ENCODE measurements around the gene DYNC1LI1.
"Not testable (repeated sequence)": the region's sequence is repeated elsewhere in the genome, so short reads cannot be mapped to it uniquely, and the experiment has no call there.

The DYNC1LI1 gene

DNA sequence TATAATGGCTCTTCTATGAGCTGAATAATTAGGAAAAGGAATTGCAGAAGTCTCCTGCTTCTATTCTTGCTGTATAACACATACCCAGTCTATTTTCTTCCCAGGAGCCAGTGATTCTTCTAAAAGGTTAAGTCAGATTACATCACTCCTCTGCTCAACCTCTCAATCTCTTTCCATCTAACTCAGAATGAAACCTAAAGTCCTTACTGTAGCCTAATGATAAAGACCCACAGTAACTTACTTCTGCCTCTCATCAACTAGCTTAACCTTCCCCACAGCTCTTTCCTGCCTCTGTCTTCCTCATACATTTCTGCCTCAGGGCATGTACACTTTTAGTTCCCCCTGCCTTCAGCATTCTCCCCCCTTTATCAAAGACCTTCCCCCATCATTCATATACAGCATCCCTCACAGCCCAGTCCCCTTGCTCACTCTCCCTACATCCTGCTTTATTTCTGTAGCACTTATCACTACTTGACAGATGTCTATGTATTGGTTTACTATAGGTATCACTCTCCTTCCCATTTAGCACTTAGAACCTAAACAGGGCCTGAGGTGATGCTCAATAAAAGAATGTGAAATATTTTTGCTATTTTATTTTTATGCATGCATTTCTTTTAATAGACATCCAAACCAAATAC, 39.5 kb downstream of the DYNC1LI1 start:
- no peak for DNase-seq (ENCODE audit: low read depth)

GRCh38 chr3:32525720-32526119, 44.9 kb downstream of the DYNC1LI1 start:
- DNase-seq (ENCODE audit: low read depth): no peak

DNA sequence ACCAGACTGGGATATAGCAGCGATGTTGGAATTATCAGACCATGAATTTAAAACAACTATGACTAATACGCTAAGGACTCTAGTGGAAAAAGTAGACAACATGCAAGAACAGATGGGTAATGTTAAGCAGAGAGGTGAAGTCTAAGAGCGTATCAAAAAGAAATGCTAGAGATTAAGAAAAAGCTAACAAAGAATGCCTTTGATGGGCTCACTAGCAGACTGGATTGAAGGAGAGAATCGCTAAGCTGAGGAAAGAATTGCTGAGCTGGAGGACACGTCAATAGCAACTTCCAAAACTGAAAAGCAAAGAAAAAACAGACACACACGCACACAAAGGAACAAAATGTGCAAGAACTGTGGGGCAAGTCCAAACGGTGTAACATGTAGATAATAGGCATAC, 48.0 kb downstream of the DYNC1LI1 start:
- DNase-seq (ENCODE audit: low read depth): no peak

GRCh38 chr3:32518921-32519320, 51.7 kb downstream of the DYNC1LI1 start:
- DNase-seq (ENCODE audit: low read depth): not testable (repeated sequence)

GRCh38 chr3:32516751-32517150, 53.9 kb downstream of the DYNC1LI1 start:
- DNase-seq (ENCODE audit: low read depth): not testable (repeated sequence)

- DNase-seq (ENCODE audit: low read depth): no peak
These were observed 59.7 kb downstream of the DYNC1LI1 start for GRCh38 chr3:32511005-32511404.

GRCh38 chr3:32510075-32510724, 60.5 kb downstream of the DYNC1LI1 start:
- DNase-seq (ENCODE audit: low read depth): no peak

DNA sequence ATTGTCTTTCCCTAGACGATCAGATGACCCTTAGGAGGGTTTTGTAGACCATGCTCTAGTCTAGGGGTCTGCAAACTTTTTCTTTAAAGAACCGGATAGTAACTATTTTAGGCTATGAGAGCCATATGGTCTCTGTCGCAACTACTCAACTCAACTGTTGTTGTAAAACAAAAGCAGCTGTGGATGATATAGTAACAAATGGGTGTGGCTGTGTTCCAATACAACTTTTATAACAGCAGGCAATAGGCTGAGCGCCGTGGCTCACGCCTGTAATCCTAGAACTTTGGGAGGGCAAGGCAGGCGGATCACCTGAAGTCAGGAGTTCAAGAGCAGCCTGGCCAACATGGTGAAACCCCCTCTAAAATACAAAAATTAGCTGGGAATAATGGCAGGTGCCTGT, 61.9 kb downstream of the DYNC1LI1 start:
- DNase-seq (ENCODE audit: low read depth): no peak

GRCh38 chr3:32506466-32506865, 64.2 kb downstream of the DYNC1LI1 start:
- no peak for DNase-seq (ENCODE audit: low read depth)

DNA sequence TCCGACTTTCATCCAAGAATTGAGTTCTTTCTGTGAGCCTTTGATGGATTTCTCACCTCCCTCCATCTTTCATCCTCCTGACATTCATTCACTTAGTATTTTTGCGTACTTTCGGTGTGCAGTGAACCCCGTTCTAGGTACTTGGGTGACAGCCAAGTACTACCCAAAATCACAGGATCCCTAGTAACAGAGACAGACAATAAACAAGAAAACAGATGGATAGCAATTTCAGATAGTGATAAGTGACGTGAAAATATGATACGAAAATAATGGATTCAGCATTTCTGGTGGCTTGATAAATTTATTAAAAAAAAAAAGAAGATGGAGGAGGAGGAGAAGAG, 67.7 kb downstream of the DYNC1LI1 start:
- no peak for DNase-seq (ENCODE audit: low read depth)

GRCh38 chr3:32502118-32502945, 68.3 kb downstream of the DYNC1LI1 start, which contains the start of gene CMTM6:
Gene CMTM6 (minus strand): TSS chr3:32502852. CDS start chr3:32502745, 107 bp downstream.
- no peak for DNase-seq (ENCODE audit: low read depth)

- no peak for DNase-seq (ENCODE audit: low read depth)
These were observed 68.9 kb downstream of the DYNC1LI1 start for GRCh38 chr3:32501783-32502117.

- DNase-seq (ENCODE audit: low read depth): no peak
These were observed 69.5 kb downstream of the DYNC1LI1 start for GRCh38 chr3:32500880-32501782.

DNA sequence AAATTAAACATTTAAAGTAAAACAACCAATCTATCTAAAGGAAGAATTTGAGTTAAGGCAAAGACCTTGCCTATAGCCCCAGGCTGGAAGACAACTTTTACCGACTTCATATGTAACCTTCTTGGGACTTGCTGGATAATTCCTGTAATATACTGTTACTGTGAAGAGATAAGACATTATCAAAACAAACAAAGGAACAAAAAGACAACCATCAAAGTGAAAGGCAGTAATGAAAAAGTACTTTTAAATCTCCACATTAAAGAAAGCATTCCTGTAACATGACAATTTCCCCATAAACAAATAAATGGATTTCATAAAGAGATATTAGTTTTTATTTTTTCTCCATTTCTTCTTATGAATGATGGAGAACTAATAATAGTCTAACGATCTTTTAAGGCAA, 70.4 kb downstream of the DYNC1LI1 start:
- DNase-seq (ENCODE audit: low read depth): no peak

DNA sequence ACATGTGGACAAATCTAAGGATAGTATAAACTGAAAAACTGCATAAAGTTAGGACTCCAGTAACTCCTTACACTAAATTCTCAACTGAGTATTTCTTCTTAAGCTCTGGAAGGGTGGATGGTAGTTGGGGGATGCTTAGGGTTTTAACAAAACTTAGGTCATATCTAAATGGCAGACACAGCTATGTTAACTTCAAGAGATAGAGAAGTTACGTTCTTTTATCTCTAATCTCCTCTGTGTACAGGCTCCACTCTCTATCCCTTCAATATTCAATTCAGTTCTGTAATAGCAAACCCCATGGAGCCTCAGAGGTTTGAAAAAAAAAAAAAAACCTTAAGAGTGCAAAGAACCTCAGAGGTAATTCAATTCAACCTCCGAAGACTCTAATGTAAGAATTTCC, 71.1 kb downstream of the DYNC1LI1 start:
- no peak for DNase-seq (ENCODE audit: low read depth)

GRCh38 chr3:32498992-32499391, 71.7 kb downstream of the DYNC1LI1 start:
- no peak for DNase-seq (ENCODE audit: low read depth)

DNA sequence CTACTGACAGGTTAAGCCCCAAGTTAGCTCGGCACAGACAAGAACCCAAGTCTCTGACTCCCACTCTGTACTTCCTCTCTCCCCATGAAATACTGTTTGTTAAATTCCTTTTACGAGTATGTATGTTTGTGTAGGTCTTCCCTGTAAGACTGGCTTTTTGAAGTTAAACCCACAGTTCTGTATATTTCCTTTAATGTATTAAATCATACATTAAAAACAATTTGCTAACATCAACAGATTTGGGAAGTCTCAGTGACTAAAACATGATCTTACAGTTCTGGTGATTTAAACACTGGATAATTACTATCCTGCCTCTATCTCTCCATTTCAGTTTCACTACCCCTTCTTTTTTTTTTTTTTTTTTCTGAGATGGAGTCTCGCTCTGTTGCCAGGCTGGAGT, 72.4 kb downstream of the DYNC1LI1 start:
- no peak for DNase-seq (ENCODE audit: low read depth)

- DNase-seq (ENCODE audit: low read depth): no peak
These were observed 75.0 kb downstream of the DYNC1LI1 start for GRCh38 chr3:32495609-32496008.

GRCh38 chr3:32495085-32495484, 75.6 kb downstream of the DYNC1LI1 start:
- no peak for DNase-seq (ENCODE audit: low read depth)

DNA sequence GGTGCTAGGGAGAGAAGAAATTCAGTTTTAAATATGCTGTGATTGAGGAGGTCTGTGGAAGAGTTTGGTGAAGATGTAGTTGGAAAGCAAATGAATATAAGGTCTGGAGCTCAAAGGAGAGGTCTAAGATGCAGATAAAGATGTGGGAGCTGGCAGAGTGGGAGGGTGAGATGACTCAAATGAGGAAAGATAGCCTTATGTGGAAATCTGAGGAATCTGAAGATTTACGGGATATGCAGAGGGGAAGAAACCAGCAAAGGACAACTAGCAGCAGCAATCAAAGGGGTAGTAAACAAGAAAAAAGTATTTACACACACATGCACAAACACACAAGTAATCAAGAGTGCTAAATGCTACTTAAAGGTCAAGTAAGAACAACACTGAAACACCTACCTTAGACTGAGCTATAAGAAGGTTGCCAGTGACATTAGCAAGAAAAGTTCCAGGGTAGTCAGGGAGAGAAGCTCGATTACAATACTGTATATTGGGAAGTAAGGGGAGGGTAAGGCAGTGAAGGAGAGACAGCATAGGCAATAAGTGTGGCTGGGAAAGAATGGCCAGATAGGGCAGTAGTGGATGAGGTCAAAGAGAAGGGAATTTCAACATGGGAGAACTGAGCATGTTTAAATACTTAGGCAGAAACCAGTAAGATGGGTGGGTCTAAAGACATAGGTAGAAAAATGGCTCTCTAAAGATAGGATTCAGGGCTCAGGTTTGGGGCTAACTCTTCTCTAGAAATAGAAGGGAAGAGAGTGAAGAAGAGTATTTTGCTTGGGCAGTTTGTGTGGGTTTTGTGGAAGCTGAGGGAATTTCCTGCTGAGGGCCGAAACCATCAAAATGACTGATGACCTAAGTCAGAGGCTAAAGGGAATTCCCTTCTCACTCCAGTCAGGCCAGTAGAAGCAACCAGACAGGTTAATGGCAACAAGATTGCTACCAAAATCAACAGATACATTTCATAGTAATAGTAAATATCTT, 76.9 kb downstream of the DYNC1LI1 start:
- no peak for DNase-seq (ENCODE audit: low read depth)
